ENCODE data around the gene LLGL1.

The LLGL1 gene

GRCh38 chr17:18225121-18225641 is at the start of gene LLGL1:
Gene LLGL1, plus strand, starts transcription at chr17:18225635. Its CDS starts 48 bp downstream, at chr17:18225683.
- Histone ChIP-seq H3K36me3 (ENCODE audit: insufficient read depth, low read length) (no peaks in the 10 kb centered on the region), H3K9me3 (ENCODE audit: low read length) (no peaks in the 10 kb centered on the region), H2AFZ (ENCODE audit: low read depth, low read length) (peak within 1 kb of the TSS; percentile 30), H3K4me3 (ENCODE audit: low read length) (peak within 1 kb of the TSS; percentile 86), H3K4me1 (ENCODE audit: insufficient read depth, low read length) (peaks cover 43% of the 10 kb centered on the region), H3K27me3 (ENCODE audit: insufficient read depth, low read length) (no peaks in the 10 kb centered on the region)

GRCh38 chr17:18176176-18176575 is 49.3 kb upstream of the LLGL1 start:
- Histone ChIP-seq H3K4me1 (ENCODE audit: insufficient read depth, low read length) (peaks cover 16% of the 10 kb centered on the region), H3K4me3 (ENCODE audit: low read length) (no peak overlapping the region), H3K36me3 (ENCODE audit: insufficient read depth, low read length) (no peaks in the 10 kb centered on the region), H2AFZ (ENCODE audit: low read depth, low read length) (no peak overlapping the region), H3K27me3 (ENCODE audit: insufficient read depth, low read length) (peaks cover 6% of the 10 kb centered on the region), H3K9me3 (ENCODE audit: low read length) (no peaks in the 10 kb centered on the region)

- peaks cover under 1% of the 10 kb centered on the region for H3K27me3 ChIP-seq (ENCODE audit: insufficient read depth, low read length)
- H2AFZ ChIP-seq (ENCODE audit: low read depth, low read length), result no peak overlapping the region
- H3K4me1 ChIP-seq (ENCODE audit: insufficient read depth, low read length), result peaks cover 18% of the 10 kb centered on the region
- H3K36me3 ChIP-seq (ENCODE audit: insufficient read depth, low read length), result no peaks in the 10 kb centered on the region
- no peaks in the 10 kb centered on the region for H3K9me3 ChIP-seq (ENCODE audit: low read length)
- H3K4me3 ChIP-seq (ENCODE audit: low read length), result no peak overlapping the region
Observed at GRCh38 chr17:18177133-18177532, 48.3 kb upstream of the LLGL1 start.

GRCh38 chr17:18177722-18178121 is 47.7 kb upstream of the LLGL1 start:
- H3K4me1 ChIP-seq (ENCODE audit: insufficient read depth, low read length), result peaks cover 22% of the 10 kb centered on the region
- no peaks in the 10 kb centered on the region for H3K36me3 ChIP-seq (ENCODE audit: insufficient read depth, low read length)
- no peaks in the 10 kb centered on the region for H3K9me3 ChIP-seq (ENCODE audit: low read length)
- H2AFZ ChIP-seq (ENCODE audit: low read depth, low read length), result no peak overlapping the region
- no peak overlapping the region for H3K4me3 ChIP-seq (ENCODE audit: low read length)
- H3K27me3 ChIP-seq (ENCODE audit: insufficient read depth, low read length), result no peaks in the 10 kb centered on the region

GRCh38 chr17:18179196-18179595 is 46.2 kb upstream of the LLGL1 start:
- Histone ChIP-seq H3K4me1 (ENCODE audit: insufficient read depth, low read length) (peaks cover 22% of the 10 kb centered on the region), H3K27me3 (ENCODE audit: insufficient read depth, low read length) (no peaks in the 10 kb centered on the region), H2AFZ (ENCODE audit: low read depth, low read length) (no peak overlapping the region), H3K36me3 (ENCODE audit: insufficient read depth, low read length) (no peaks in the 10 kb centered on the region), H3K9me3 (ENCODE audit: low read length) (no peaks in the 10 kb centered on the region), H3K4me3 (ENCODE audit: low read length) (no peak overlapping the region)

- Histone ChIP-seq H2AFZ (ENCODE audit: low read depth, low read length) (no peak overlapping the region), H3K4me1 (ENCODE audit: insufficient read depth, low read length) (peaks cover 28% of the 10 kb centered on the region), H3K27me3 (ENCODE audit: insufficient read depth, low read length) (no peaks in the 10 kb centered on the region), H3K9me3 (ENCODE audit: low read length) (no peaks in the 10 kb centered on the region), H3K4me3 (ENCODE audit: low read length) (no peak overlapping the region), H3K36me3 (ENCODE audit: insufficient read depth, low read length) (no peaks in the 10 kb centered on the region)
Observed at GRCh38 chr17:18179804-18180203, 45.6 kb upstream of the LLGL1 start.

- H2AFZ ChIP-seq (ENCODE audit: low read depth, low read length), result no peak overlapping the region
- no peaks in the 10 kb centered on the region for H3K27me3 ChIP-seq (ENCODE audit: insufficient read depth, low read length)
- H3K4me3 ChIP-seq (ENCODE audit: low read length), result no peak overlapping the region
- no peaks in the 10 kb centered on the region for H3K9me3 ChIP-seq (ENCODE audit: low read length)
- H3K36me3 ChIP-seq (ENCODE audit: insufficient read depth, low read length), result no peaks in the 10 kb centered on the region
- H3K4me1 ChIP-seq (ENCODE audit: insufficient read depth, low read length), result peaks cover 43% of the 10 kb centered on the region
Observed at GRCh38 chr17:18181358-18181757, 44.1 kb upstream of the LLGL1 start.

- H3K36me3 ChIP-seq (ENCODE audit: insufficient read depth, low read length), result peaks cover 3% of the 10 kb centered on the region
- no peaks in the 10 kb centered on the region for H3K27me3 ChIP-seq (ENCODE audit: insufficient read depth, low read length)
- H3K4me3 ChIP-seq (ENCODE audit: low read length), result peak overlapping the region; percentile 90
- H3K9me3 ChIP-seq (ENCODE audit: low read length), result no peaks in the 10 kb centered on the region
- peaks cover 51% of the 10 kb centered on the region for H3K4me1 ChIP-seq (ENCODE audit: insufficient read depth, low read length)
- H2AFZ ChIP-seq (ENCODE audit: low read depth, low read length), result peak overlapping the region; percentile 81
Observed at GRCh38 chr17:18182110-18182977, 43.1 kb upstream of the LLGL1 start.

- Histone ChIP-seq H3K27me3 (ENCODE audit: insufficient read depth, low read length) (no peaks in the 10 kb centered on the region), H3K4me1 (ENCODE audit: insufficient read depth, low read length) (peaks cover 52% of the 10 kb centered on the region), H2AFZ (ENCODE audit: low read depth, low read length) (peak overlapping the region; percentile 81), H3K4me3 (ENCODE audit: low read length) (peak overlapping the region; percentile 90), H3K36me3 (ENCODE audit: insufficient read depth, low read length) (peaks cover 4% of the 10 kb centered on the region), H3K9me3 (ENCODE audit: low read length) (no peaks in the 10 kb centered on the region)
Observed at GRCh38 chr17:18182978-18183333, 42.5 kb upstream of the LLGL1 start.

GRCh38 chr17:18183334-18184142 is 41.9 kb upstream of the LLGL1 start, which contains the start of gene ALKBH5:
Gene ALKBH5, plus strand, starts transcription at chr17:18183828. Its CDS starts 416 bp downstream, at chr17:18184244.
- H3K36me3 ChIP-seq (ENCODE audit: insufficient read depth, low read length), result peaks cover 9% of the 10 kb centered on the region
- peak within 1 kb of the TSS; percentile 90 for H3K4me3 ChIP-seq (ENCODE audit: low read length)
- no peaks in the 10 kb centered on the region for H3K27me3 ChIP-seq (ENCODE audit: insufficient read depth, low read length)
- no peaks in the 10 kb centered on the region for H3K9me3 ChIP-seq (ENCODE audit: low read length)
- peaks cover 50% of the 10 kb centered on the region for H3K4me1 ChIP-seq (ENCODE audit: insufficient read depth, low read length)
- H2AFZ ChIP-seq (ENCODE audit: low read depth, low read length), result peak within 1 kb of the TSS; percentile 81

GRCh38 chr17:18184143-18185031 is 41.0 kb upstream of the LLGL1 start:
- Histone ChIP-seq H3K4me3 (ENCODE audit: low read length) (peak overlapping the region; percentile 90), H2AFZ (ENCODE audit: low read depth, low read length) (peak overlapping the region; percentile 48), H3K27me3 (ENCODE audit: insufficient read depth, low read length) (no peaks in the 10 kb centered on the region), H3K36me3 (ENCODE audit: insufficient read depth, low read length) (peaks cover 10% of the 10 kb centered on the region), H3K9me3 (ENCODE audit: low read length) (no peaks in the 10 kb centered on the region), H3K4me1 (ENCODE audit: insufficient read depth, low read length) (peaks cover 46% of the 10 kb centered on the region)

GRCh38 chr17:18185391-18185790 is 40.0 kb upstream of the LLGL1 start:
- Histone ChIP-seq H2AFZ (ENCODE audit: low read depth, low read length) (no peak overlapping the region), H3K9me3 (ENCODE audit: low read length) (no peaks in the 10 kb centered on the region), H3K27me3 (ENCODE audit: insufficient read depth, low read length) (no peaks in the 10 kb centered on the region), H3K4me3 (ENCODE audit: low read length) (peak overlapping the region; percentile 90), H3K36me3 (ENCODE audit: insufficient read depth, low read length) (peaks cover 15% of the 10 kb centered on the region), H3K4me1 (ENCODE audit: insufficient read depth, low read length) (peaks cover 45% of the 10 kb centered on the region)

Data from neuron (in vitro differentiated cells).